Chondrocyte (in vitro differentiated cells): ENCODE measurements around the gene ERP44. TPM values are rescaled to one million over a fixed set of nuclear protein-coding genes. Genes with fewer than 3 reads are reported as not detected.

Experiments used
- DNase-seq: peaks from one replicate; pipeline ENCODE4 v3.0.0; 2021; ENCODE audit warnings: mixed read lengths, low spot score
- H3K27ac Mint-ChIP-seq: one replicate; pipeline ENCODE4 v1.8.0; 2021; ENCODE audit warnings: mild to moderate bottlenecking, moderate library complexity, mixed read lengths; ENCODE audit not compliant: unreplicated experiment
- H3K27me3 Mint-ChIP-seq: 2 replicates; pipeline ENCODE4 v1.8.0; 2021; ENCODE audit warnings: low read depth, mixed read lengths
- H3K36me3 Mint-ChIP-seq: 2 replicates; pipeline ENCODE4 v1.8.0; 2021; ENCODE audit warnings: low read depth, mixed read lengths
- H3K4me1 Mint-ChIP-seq: 2 replicates; pipeline ENCODE4 v1.8.0; 2021; ENCODE audit warnings: low read depth, mild to moderate bottlenecking, mixed read lengths
- H3K4me3 Mint-ChIP-seq: one replicate; pipeline ENCODE4 v1.8.0; 2021; ENCODE audit warnings: mild to moderate bottlenecking, moderate library complexity, mixed read lengths; ENCODE audit not compliant: unreplicated experiment
- H3K9me3 Mint-ChIP-seq: 2 replicates; pipeline ENCODE4 v1.8.0; 2021; ENCODE audit warnings: low read depth, mixed read lengths
- total RNA-seq: library from RNA; stranded (reverse); gene quantifications from 3 replicates; pipeline ENCODE4 v1.2.1, GENCODE V29; 2021
- TF ChIP-seq, protein P1 (sequence below): fragments of 200-600 bp; sonication (generic); IDR thresholded peaks from 2 replicates; pipeline ENCODE4 v1.5.0; 2021; ENCODE audit warnings: antibody characterized with exemption, mild to moderate bottlenecking, moderate library complexity

The ERP44 gene
- total RNA-seq, 1 donor from 2014 or later = 16.6 TPM

GRCh38 chr9:99971410-99971809 lies 127.4 kb downstream of the ERP44 start:
- Mint-ChIP-seq H3K9me3 (no peaks in the 10 kb centered on the region), H3K27ac (no peak overlapping the region), H3K36me3 (peaks cover 10% of the 10 kb centered on the region), H3K4me3 (no peak overlapping the region), H3K4me1 (peaks cover 3% of the 10 kb centered on the region), H3K27me3 (no peaks in the 10 kb centered on the region)
- no peak for DNase-seq
- TF ChIP-seq, protein P1, sequence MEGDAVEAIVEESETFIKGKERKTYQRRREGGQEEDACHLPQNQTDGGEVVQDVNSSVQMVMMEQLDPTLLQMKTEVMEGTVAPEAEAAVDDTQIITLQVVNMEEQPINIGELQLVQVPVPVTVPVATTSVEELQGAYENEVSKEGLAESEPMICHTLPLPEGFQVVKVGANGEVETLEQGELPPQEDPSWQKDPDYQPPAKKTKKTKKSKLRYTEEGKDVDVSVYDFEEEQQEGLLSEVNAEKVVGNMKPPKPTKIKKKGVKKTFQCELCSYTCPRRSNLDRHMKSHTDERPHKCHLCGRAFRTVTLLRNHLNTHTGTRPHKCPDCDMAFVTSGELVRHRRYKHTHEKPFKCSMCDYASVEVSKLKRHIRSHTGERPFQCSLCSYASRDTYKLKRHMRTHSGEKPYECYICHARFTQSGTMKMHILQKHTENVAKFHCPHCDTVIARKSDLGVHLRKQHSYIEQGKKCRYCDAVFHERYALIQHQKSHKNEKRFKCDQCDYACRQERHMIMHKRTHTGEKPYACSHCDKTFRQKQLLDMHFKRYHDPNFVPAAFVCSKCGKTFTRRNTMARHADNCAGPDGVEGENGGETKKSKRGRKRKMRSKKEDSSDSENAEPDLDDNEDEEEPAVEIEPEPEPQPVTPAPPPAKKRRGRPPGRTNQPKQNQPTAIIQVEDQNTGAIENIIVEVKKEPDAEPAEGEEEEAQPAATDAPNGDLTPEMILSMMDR = no peak

- Mint-ChIP-seq H3K4me3 (no peak overlapping the region), H3K27ac (no peak overlapping the region), H3K4me1 (peaks cover 3% of the 10 kb centered on the region), H3K27me3 (no peaks in the 10 kb centered on the region), H3K9me3 (no peaks in the 10 kb centered on the region), H3K36me3 (peaks cover 7% of the 10 kb centered on the region)
- DNase-seq = no peak
- TF ChIP-seq, protein P1 = no peak
Measured at GRCh38 chr9:99970481-99970880, 128.3 kb downstream of the ERP44 start.

DNA sequence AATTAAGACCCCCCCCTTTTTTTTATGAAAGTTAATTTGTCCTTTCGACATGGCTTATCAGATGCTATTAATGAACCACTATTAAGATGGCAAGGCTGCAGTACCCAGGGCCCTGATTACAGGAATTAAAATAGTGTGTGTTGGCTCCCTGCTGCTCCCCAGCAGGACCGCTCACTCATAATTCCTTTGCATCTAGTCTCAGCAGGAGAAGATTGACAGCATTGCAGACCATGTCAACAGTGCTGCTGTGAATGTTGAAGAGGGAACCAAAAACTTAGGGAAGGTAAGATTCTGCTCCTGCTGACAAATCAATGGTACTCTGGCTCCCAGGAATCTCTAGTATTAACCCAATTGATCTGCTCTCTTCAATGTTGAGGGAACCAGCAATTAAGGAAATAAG lies 131.3 kb downstream of the ERP44 start:
- Mint-ChIP-seq H3K4me3 (no peak overlapping the region), H3K27me3 (no peaks in the 10 kb centered on the region), H3K9me3 (no peaks in the 10 kb centered on the region), H3K27ac (no peak overlapping the region), H3K4me1 (peaks cover 17% of the 10 kb centered on the region), H3K36me3 (peaks cover 7% of the 10 kb centered on the region)
- TF ChIP-seq, protein P1 = no peak
- no peak for DNase-seq

- TF ChIP-seq, protein P1 = no peak
- no peak overlapping the region for H3K27ac Mint-ChIP-seq
- H3K4me1 Mint-ChIP-seq = peaks cover 17% of the 10 kb centered on the region
- peaks cover 7% of the 10 kb centered on the region for H3K36me3 Mint-ChIP-seq
- no peaks in the 10 kb centered on the region for H3K9me3 Mint-ChIP-seq
- no peak overlapping the region for H3K4me3 Mint-ChIP-seq
- H3K27me3 Mint-ChIP-seq = no peaks in the 10 kb centered on the region
- DNase-seq = no peak
Measured at GRCh38 chr9:99966716-99967115, 132.1 kb downstream of the ERP44 start.

DNA sequence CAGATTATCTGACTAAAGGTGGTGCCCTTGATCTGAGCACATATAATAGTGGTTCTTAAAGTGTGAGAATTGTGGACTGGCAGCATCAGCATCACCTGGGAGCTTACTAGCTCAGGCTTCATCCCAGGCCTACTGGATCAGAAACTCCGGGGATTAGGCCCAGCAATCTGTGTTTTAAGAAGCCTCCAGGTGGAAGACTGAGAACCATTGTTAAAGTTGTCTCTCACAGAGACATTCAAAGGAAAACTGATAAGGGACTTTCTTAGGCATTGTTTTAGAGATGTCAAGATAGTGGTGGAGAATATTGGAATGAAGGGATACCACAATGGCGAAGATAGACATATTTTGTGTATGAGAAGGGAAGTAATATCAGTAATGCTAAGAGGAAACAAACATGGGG lies 132.8 kb downstream of the ERP44 start:
- TF ChIP-seq, protein P1 = no peak
- Mint-ChIP-seq H3K27me3 (no peaks in the 10 kb centered on the region), H3K9me3 (no peaks in the 10 kb centered on the region), H3K36me3 (peaks cover 10% of the 10 kb centered on the region), H3K27ac (no peak overlapping the region), H3K4me3 (no peak overlapping the region), H3K4me1 (peaks cover 17% of the 10 kb centered on the region)
- no peak for DNase-seq
